ENCODE data around the gene MANSC4.

GRCh38 chr12:27766587-27766986 lies 13.4 kb downstream of the MANSC4 start:
- no peak for TF ChIP-seq JUND (IDR thresholded peaks at IDR 0.05)
- TF ChIP-seq, protein P1, sequence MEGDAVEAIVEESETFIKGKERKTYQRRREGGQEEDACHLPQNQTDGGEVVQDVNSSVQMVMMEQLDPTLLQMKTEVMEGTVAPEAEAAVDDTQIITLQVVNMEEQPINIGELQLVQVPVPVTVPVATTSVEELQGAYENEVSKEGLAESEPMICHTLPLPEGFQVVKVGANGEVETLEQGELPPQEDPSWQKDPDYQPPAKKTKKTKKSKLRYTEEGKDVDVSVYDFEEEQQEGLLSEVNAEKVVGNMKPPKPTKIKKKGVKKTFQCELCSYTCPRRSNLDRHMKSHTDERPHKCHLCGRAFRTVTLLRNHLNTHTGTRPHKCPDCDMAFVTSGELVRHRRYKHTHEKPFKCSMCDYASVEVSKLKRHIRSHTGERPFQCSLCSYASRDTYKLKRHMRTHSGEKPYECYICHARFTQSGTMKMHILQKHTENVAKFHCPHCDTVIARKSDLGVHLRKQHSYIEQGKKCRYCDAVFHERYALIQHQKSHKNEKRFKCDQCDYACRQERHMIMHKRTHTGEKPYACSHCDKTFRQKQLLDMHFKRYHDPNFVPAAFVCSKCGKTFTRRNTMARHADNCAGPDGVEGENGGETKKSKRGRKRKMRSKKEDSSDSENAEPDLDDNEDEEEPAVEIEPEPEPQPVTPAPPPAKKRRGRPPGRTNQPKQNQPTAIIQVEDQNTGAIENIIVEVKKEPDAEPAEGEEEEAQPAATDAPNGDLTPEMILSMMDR (IDR thresholded peaks at IDR 0.05; ENCODE audit: low read depth, low read length, missing input control), result no peak
- TF ChIP-seq, protein P2, sequence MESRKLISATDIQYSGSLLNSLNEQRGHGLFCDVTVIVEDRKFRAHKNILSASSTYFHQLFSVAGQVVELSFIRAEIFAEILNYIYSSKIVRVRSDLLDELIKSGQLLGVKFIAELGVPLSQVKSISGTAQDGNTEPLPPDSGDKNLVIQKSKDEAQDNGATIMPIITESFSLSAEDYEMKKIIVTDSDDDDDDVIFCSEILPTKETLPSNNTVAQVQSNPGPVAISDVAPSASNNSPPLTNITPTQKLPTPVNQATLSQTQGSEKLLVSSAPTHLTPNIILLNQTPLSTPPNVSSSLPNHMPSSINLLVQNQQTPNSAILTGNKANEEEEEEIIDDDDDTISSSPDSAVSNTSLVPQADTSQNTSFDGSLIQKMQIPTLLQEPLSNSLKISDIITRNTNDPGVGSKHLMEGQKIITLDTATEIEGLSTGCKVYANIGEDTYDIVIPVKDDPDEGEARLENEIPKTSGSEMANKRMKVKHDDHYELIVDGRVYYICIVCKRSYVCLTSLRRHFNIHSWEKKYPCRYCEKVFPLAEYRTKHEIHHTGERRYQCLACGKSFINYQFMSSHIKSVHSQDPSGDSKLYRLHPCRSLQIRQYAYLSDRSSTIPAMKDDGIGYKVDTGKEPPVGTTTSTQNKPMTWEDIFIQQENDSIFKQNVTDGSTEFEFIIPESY (IDR thresholded peaks at IDR 0.05), result no peak
- no peak for TF ChIP-seq RAD21 (IDR thresholded peaks at IDR 0.05)
- TF ChIP-seq MAX (IDR thresholded peaks at IDR 0.05), result no peak
- TF ChIP-seq SP1 (IDR thresholded peaks at IDR 0.05), result no peak
- TF ChIP-seq, protein P3, sequence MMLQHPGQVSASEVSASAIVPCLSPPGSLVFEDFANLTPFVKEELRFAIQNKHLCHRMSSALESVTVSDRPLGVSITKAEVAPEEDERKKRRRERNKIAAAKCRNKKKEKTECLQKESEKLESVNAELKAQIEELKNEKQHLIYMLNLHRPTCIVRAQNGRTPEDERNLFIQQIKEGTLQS (IDR thresholded peaks at IDR 0.05), result no peak
- no peak for TF ChIP-seq REST (IDR thresholded peaks at IDR 0.05)
- TF ChIP-seq YY1 (IDR thresholded peaks at IDR 0.05), result no peak
- no peak for TF ChIP-seq TAF1 (conservative IDR thresholded peaks at IDR 0.05)
